HG03439 (cell line): ENCODE measurements around the gene DSG1.
"Not testable (repeated sequence)": the region's sequence is repeated elsewhere in the genome, so short reads cannot be mapped to it uniquely, and the experiment has no call there.

ENCODE experiments used
- ATAC-seq: cut with Tn5 transposase; IDR thresholded peaks from one replicate; pipeline ENCODE4 v1.9.1; 2021; ENCODE audit warnings: mild to moderate bottlenecking, moderate library complexity; ENCODE audit not compliant: unreplicated experiment

The DSG1 gene

DNA sequence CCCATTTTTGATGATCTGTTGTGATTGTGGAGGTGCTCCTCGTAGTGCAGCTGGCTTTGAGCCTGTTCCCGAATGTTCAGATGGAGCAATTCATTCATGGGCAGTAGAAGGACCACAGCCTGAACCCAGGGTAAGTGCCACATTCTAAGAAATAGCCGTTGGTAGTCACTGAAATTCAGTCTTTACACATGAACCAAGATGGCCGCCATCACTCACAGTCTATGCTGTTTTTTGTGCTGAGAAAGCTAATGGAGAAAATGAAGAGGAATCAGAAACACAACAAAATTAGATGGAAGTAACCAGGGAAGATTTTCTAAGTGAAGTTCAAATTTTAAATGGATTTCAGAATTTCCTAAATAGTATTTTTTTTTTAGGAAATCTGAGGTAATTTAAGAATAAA, 25.5 kb downstream of the DSG1 start:
- no peak for ATAC-seq

DNA sequence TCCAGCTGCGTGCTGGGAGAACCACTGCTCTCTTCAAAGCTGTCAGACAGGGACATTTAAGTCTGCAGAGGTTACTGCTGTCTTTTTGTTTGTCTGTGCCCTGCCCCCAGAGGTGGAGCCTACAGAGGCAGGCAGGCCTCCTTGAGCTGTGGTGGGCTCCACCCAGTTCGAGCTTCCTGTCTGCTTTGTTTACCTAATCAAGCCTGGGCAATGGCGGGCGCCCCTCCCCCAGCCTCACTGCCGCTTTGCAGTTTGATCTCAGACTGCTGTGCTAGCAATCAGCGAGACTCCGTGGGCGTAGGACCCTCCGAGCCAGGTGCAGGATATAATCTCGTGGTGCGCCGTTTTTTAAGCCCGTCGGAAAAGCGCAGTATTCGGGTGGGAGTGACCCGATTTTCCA, 35.4 kb downstream of the DSG1 start:
- ATAC-seq: not testable (repeated sequence)

GRCh38 chr18:31354990-31355389, 37.0 kb downstream of the DSG1 start:
- ATAC-seq: no peak

GRCh38 chr18:31356025-31356424, 38.1 kb downstream of the DSG1 start:
- ATAC-seq: no peak

GRCh38 chr18:31364190-31364589, 46.2 kb downstream of the DSG1 start:
- no peak for ATAC-seq

DNA sequence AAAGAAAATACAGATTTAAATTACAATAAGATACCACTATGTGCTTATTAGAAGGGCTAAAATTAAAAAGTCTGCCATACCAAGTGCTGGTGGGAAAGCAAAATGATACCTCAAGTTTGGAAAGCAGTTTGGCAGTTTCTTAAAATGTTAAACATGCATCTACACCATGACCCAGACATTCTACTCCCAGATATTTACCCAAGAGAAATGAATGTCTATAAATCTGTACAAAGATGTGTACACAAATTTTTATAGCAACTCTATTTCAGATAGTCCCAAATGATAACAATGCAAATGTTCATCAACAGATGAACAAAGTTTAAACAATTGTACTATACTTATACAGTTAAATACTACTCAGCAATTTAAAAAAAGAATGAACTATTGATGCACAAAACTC, 51.5 kb downstream of the DSG1 start:
- no peak for ATAC-seq

- ATAC-seq: no peak
Measured at GRCh38 chr18:31371989-31372388, 54.0 kb downstream of the DSG1 start.

DNA sequence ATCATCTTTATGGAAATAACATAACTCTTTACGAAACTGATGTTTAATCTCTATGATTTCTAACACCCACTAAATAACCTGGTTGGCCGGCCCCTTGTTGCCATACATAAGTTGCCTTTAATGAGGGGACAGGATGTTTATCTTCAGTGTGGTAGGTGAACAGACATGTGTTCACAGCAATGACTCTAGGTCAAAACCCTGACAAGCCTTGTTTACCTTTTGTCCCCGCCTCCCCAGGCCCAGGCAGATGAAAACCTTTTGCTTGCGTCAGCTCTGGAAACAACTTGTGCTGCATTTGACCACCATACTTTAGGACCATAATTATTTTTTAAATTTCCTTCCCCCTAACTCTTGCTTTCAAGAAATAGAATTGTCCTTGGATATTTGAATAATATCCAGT, 55.7 kb downstream of the DSG1 start:
- no peak for ATAC-seq

- no peak for ATAC-seq
Measured at GRCh38 chr18:31376477-31376876, 58.5 kb downstream of the DSG1 start, which contains the start of gene DSG4. TSS of gene DSG4 (plus strand) at chr18:31376777. CDS start at chr18:31376912, 135 bp downstream.

GRCh38 chr18:31380912-31381311, 63.0 kb downstream of the DSG1 start:
- no peak for ATAC-seq

DNA sequence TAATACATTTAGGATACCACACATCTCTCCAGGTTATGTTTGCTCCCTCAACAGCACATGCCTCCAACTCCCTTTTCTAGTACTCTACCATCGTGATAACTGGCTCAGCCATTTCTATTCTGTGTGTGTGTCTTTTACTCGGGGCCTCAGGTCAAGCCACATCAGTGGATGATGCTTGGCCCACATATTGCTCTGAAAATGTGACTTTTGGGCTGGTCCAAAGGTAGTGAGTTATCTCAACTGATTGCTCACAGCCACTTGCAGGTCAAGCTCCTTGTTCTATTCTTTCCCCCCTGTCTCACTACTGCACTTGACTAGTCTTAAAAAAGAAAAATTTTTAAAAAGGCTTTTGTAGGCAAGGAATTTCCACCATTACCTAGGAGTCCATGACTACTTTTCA, 64.1 kb downstream of the DSG1 start:
- no peak for ATAC-seq

DNA sequence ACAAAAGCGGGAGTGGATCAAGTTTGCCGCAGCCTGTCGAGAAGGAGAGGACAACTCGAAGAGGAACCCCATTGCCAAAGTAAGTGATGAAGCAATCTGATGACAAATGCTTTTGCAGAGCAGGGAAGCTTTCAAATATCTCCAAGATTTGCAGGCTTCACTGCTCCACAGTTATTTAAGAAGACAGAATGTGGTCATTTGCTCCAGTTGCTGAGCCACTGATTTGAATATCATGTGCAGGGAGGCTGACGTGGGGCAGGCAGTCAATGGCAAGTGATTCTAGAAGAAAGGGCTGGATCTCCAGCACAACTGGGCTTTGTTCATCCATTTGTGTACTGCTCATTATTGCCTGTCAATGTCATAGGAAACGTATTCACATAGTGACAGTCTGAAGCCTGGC, 68.8 kb downstream of the DSG1 start:
- ATAC-seq: no peak

DNA sequence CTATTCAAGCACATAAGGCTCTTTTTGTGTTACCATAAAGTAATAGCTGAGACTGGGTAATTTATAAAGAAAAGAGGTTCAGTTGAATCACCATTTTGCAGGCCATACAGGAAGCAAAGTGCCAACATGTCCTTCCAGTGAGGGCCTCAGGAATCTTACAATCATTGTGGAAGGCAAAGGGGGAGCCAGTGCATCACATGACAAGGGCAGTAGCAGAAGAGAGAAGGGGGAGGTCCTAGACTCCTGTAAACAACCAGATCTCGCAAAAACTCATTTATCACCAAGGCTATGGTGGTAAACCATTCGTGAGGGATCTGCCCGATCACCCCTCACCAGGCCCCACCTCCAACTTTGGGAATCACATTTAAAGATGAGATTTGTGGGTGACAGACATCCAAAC, 75.3 kb downstream of the DSG1 start:
- no peak for ATAC-seq

- no peak for ATAC-seq
Measured at GRCh38 chr18:31396796-31397612, 79.0 kb downstream of the DSG1 start.

DNA sequence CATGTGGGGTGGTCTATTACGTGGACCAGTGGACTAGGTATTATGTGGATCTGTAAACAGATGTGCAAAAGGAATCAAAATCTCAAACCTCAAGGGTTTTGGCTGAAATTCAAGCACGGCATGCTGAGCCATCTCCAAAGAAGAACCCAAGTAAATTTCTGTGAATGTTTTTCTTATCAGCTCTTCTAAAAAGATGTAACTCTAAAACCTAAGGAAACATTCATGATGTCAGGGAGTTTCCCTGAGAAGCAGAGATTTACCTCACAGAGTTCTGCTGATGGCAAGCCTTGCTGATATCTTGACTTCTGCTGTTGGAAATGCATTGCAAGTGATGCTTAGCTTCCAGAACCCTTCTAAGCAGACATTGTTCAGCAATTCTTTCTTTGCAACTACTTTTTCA, 80.2 kb downstream of the DSG1 start:
- ATAC-seq: no peak

DNA sequence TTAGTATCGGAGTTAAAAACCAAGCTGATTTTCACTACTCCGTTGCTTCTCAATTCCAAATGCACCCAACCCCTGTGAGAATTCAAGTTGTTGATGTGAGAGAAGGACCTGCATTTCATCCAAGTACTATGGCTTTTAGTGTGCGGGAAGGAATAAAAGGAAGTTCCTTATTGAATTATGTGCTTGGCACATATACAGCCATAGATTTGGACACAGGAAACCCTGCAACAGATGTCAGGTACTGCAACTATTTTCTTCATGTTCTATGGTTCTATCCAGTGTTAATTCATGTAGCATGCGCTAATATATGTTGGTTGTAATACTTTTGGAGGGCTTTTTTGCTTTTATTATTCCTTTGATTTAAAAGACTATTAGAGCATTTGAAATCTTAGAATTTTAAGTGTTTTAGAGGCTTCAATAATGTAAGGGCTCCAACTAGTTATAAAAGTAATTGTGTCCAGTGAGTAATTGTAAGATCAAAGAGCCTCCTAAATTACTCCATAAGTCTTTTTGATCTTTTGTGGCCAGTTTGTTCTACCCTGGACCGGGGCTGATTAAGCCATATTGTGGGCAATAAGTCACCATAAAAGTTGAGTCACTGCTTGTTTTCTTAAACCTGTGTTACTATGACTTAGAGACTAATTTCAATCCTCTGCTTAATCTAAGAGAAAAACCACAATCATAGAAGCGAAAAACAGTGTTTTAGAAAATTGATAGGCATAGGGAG, 81.5 kb downstream of the DSG1 start:
- no peak for ATAC-seq

- no peak for ATAC-seq
Measured at GRCh38 chr18:31401156-31402025, 83.4 kb downstream of the DSG1 start.

DNA sequence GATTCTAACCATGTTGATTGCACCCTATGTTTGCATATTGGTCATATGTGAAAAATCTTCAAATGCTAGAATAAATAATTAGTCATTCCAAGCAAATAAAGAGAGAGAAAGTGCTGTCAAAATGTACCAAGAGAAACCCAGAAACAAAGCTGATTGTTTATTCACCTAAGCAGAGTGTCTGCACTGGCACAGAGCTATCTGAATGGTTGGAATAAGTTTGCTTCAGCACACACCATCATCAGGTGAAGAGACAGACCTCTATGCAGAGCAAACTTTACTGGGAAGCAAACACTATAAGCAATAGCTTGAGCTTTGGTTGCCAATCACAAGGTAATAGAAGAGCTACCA, 84.0 kb downstream of the DSG1 start:
- no peak for ATAC-seq

DNA sequence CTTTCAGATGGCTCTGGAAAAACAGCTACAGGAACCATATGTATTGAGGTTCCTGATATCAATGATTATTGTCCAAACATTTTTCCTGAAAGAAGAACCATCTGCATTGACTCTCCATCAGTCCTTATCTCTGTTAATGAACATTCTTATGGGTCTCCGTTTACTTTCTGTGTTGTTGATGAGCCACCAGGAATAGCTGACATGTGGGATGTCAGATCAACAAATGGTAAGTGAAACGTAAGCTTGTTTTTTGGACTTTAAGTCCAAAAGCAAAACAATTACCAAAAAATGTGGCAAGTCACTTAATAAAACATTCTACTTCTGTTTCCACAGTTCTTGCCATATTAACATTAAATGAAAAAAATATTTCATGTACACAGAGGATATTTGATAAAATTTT, 85.4 kb downstream of the DSG1 start:
- no peak for ATAC-seq
